ENCODE results near the gene PLIN3. TPM values are rescaled to one million over a fixed set of nuclear protein-coding genes. Genes with fewer than 3 reads are reported as not detected.

Gene PLIN3
- total RNA-seq, 4 donors from 2014 or later = 67.3 to 173 (median 147) TPM

GRCh38 chr19:4831304-4831978, 36.0 kb downstream of the PLIN3 start, which contains the start of gene TICAM1:
Gene TICAM1 (minus strand): TSS chr19:4831712. CDS start chr19:4818377, 13,335 bp downstream.
- Histone ChIP-seq H3K9me3 (no peaks in the 10 kb centered on the region), H3K4me3 (peak within 1 kb of the TSS; percentile 74 to 90 (median 85)), H3K27ac (peak within 1 kb of the TSS; percentile 93 to 98 (median 96)), H3K36me3 (peaks cover 0 to under 1% (median 0%) of the 10 kb centered on the region in 3 donors), H3K4me1 (peaks cover 14 to 36% (median 16%) of the 10 kb centered on the region in 3 donors), H3K27me3 (no peaks in the 10 kb centered on the region)
- DNase-seq = no peak
- intact Hi-C loops (cut with DNase I) = no loop called here
- 0 to 2% methylated on average over 13 to 16 of the region's 52 CpGs for WGBS, 2 donors
- TF ChIP-seq CTCF (IDR thresholded peaks at IDR 0.05) = peak in 1 of 6 experiments; percentile 40
- TF ChIP-seq POLR2A (IDR thresholded peaks at IDR 0.05) = peak in 3 of 4 donors; percentile 66 to 90 (median 76)

- peaks cover 14 to 36% (median 16%) of the 10 kb centered on the region in 3 donors for H3K4me1 ChIP-seq
- peak overlapping the region; percentile 93 to 98 (median 96) for H3K27ac ChIP-seq
- H3K9me3 ChIP-seq = no peaks in the 10 kb centered on the region
- H3K36me3 ChIP-seq = peaks cover 0 to 7% (median 0%) of the 10 kb centered on the region in 3 donors
- H3K27me3 ChIP-seq = no peaks in the 10 kb centered on the region
- peak overlapping the region; percentile 74 to 90 (median 85) for H3K4me3 ChIP-seq
- 30 to 31% methylated on average over 6 of the region's 6 CpGs for WGBS, 2 donors
- intact Hi-C loops (cut with DNase I) = no loop called here
- TF ChIP-seq CTCF (IDR thresholded peaks at IDR 0.05) (no peak), POLR2A (IDR thresholded peaks at IDR 0.05) (no peak)
- no peak for DNase-seq
These were observed 36.6 kb downstream of the PLIN3 start for GRCh38 chr19:4830768-4831265.

- peak overlapping the region; percentile 74 to 90 (median 85) for H3K4me3 ChIP-seq
- H3K9me3 ChIP-seq = no peaks in the 10 kb centered on the region
- peaks cover 14 to 36% (median 16%) of the 10 kb centered on the region in 3 donors for H3K4me1 ChIP-seq
- 44 to 48% methylated on average over 5 to 6 of the region's 6 CpGs for WGBS, 2 donors
- TF ChIP-seq POLR2A (IDR thresholded peaks at IDR 0.05) = no peak
- no peak for TF ChIP-seq CTCF (IDR thresholded peaks at IDR 0.05)
- peak overlapping the region; percentile 93 to 98 (median 96) for H3K27ac ChIP-seq
- peaks cover 0 to 11% (median 0%) of the 10 kb centered on the region in 3 donors for H3K36me3 ChIP-seq
- no peak for DNase-seq
- intact Hi-C loops (cut with DNase I) = no loop called here
- no peaks in the 10 kb centered on the region for H3K27me3 ChIP-seq
These were observed 37.1 kb downstream of the PLIN3 start for GRCh38 chr19:4830332-4830731.

- peak overlapping the region in 3 of 4 donors; percentile 7 to 90 (median 35) for H3K4me3 ChIP-seq
- H3K4me1 ChIP-seq = peaks cover 14 to 36% (median 16%) of the 10 kb centered on the region in 3 donors
- H3K27me3 ChIP-seq = no peaks in the 10 kb centered on the region
- DNase-seq = no peak
- intact Hi-C loops (cut with DNase I) = no loop called here
- H3K36me3 ChIP-seq = peaks cover 0 to 22% (median 0%) of the 10 kb centered on the region in 3 donors
- WGBS, 2 donors = 39 to 51% methylated on average over 8 to 12 of the region's 16 CpGs
- no peak for TF ChIP-seq POLR2A (IDR thresholded peaks at IDR 0.05)
- peak in 1 of 6 experiments; percentile 11 for TF ChIP-seq CTCF (IDR thresholded peaks at IDR 0.05)
- peak overlapping the region in 3 of 4 donors; percentile 21 to 96 (median 29) for H3K27ac ChIP-seq
- H3K9me3 ChIP-seq = no peaks in the 10 kb centered on the region
These were observed 38.3 kb downstream of the PLIN3 start for GRCh38 chr19:4829001-4829712.

Data from esophagus squamous epithelium (tissue), 5 donors.